HFFc6 (cell line): Measurements from ENCODE around the gene NECTIN1. TPM values are rescaled to one million over a fixed set of nuclear protein-coding genes. Genes with fewer than 3 reads are reported as not detected.

ENCODE experiments used
- DNase-seq: peaks from one replicate; pipeline ENCODE4 v3.0.0-alpha.2; 2018
- H3K27ac Mint-ChIP-seq: 2 replicates; pipeline ENCODE4 v1.8.0; 2020; ENCODE audit warnings: mild to moderate bottlenecking, mixed read lengths
- H3K27me3 Mint-ChIP-seq: 2 replicates; pipeline ENCODE4 v1.8.0; 2021; ENCODE audit warnings: mild to moderate bottlenecking, moderate library complexity, mixed read lengths; ENCODE audit not compliant: insufficient read depth
- H3K36me3 Mint-ChIP-seq: 2 replicates; pipeline ENCODE4 v1.8.0; 2021; ENCODE audit warnings: low read depth, mixed read lengths
- H3K4me1 Mint-ChIP-seq: 2 replicates; pipeline ENCODE4 v1.8.0; 2020; ENCODE audit warnings: low read depth, mixed read lengths
- H3K4me3 Mint-ChIP-seq: 2 replicates; pipeline ENCODE4 v1.8.0; 2020; ENCODE audit warnings: mild to moderate bottlenecking, moderate library complexity, mixed read lengths
- H3K9me3 Mint-ChIP-seq: 2 replicates; pipeline ENCODE4 v1.8.0; 2020; ENCODE audit warnings: mild to moderate bottlenecking, mixed read lengths
- total RNA-seq, 6 experiments: library from RNA; stranded (reverse); fragmentation: NEBNext Ultra II Directional; extraction: Animal tissue kit (Norgen Biotek cat#: 25700); gene quantifications; 2 replicates in 1 of 6; 3 replicates in 5 of 6; pipeline ENCODE4 v1.2.3, GENCODE V29; 2021
- TF ChIP-seq, protein P1 (sequence below): fragments of 200-600 bp; sonication (generic); IDR thresholded peaks from 2 replicates; pipeline ENCODE4 v1.5.0; 2021; ENCODE audit warnings: antibody characterized with exemption, mild to moderate bottlenecking

The NECTIN1 gene
- total RNA-seq, 6 experiments from 2014 or later: 4.1 to 7.9 (median 6.6) TPM

DNA sequence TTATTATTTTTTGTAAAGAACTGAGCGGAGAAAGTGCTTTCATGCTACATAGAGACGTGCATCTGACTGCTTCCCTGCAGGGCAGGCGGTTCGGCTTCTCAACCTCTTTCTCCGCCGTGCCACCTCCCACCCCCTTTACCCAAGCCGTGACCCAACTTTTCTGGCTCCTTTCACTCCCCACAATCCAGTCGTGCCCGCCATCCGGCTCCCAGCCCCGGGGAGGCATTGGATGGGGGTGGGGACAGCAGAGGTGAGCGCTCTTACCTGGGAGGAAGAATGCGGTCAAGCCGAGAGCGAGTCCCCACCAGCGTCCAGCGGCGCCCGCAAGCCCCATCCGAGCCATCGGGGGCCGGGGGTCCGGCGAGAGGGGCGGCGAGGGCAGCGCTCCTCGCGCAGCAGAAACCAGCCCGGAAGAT, 781 bp downstream of the NECTIN1 start:
- no peaks in the 10 kb centered on the region for H3K9me3 Mint-ChIP-seq

DNA sequence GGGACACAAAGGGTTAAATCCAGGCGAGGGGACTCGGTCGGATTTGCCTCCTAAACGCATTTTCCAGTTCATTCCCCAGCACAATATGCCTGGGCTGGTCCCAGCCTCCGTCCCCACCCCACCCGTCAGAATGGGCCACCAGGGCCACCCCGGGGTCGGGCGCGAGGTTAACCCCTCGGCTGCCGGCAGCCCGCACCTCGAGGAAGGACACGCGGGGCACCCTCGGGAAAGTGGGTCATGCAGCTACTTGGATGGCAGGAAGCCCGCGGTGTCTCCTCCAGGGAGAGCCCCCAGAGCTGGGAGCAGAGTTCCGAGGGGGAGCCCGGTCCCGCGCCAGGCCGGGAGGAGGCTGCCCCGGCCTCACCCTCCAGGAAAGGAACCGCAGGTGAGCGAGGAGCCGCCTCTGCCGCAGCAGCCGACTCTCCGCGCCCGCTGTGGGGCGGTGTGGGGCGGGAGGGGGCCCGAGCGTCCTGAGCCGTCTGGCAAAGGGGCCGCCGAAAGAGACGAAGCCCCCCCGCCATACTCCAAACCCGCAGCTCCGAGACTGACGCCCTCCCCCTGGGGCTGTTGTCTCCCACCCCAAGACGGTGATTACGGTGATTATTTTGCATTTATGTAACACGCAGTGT, 1.4 kb downstream of the NECTIN1 start:
- no peaks in the 10 kb centered on the region for H3K36me3 Mint-ChIP-seq
- no peak for DNase-seq
- TF ChIP-seq, protein P1, sequence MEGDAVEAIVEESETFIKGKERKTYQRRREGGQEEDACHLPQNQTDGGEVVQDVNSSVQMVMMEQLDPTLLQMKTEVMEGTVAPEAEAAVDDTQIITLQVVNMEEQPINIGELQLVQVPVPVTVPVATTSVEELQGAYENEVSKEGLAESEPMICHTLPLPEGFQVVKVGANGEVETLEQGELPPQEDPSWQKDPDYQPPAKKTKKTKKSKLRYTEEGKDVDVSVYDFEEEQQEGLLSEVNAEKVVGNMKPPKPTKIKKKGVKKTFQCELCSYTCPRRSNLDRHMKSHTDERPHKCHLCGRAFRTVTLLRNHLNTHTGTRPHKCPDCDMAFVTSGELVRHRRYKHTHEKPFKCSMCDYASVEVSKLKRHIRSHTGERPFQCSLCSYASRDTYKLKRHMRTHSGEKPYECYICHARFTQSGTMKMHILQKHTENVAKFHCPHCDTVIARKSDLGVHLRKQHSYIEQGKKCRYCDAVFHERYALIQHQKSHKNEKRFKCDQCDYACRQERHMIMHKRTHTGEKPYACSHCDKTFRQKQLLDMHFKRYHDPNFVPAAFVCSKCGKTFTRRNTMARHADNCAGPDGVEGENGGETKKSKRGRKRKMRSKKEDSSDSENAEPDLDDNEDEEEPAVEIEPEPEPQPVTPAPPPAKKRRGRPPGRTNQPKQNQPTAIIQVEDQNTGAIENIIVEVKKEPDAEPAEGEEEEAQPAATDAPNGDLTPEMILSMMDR: peak; percentile 57
- H3K27me3 Mint-ChIP-seq: peaks cover 13% of the 10 kb centered on the region
- H3K9me3 Mint-ChIP-seq: no peaks in the 10 kb centered on the region
- H3K27ac Mint-ChIP-seq: 0 out of 2 replicates have a peak overlapping the region, but pooled peaks have one; percentile 18
- peak overlapping the region; percentile 86 for H3K4me3 Mint-ChIP-seq
- peaks cover 9% of the 10 kb centered on the region; the same call in 1 of the 2 replicates for H3K4me1 Mint-ChIP-seq

More for the DNA sequence above, 781 bp downstream of the NECTIN1 start:
- Mint-ChIP-seq H3K4me1 (peaks cover 9% of the 10 kb centered on the region; the same call in 1 of the 2 replicates), H3K36me3 (no peaks in the 10 kb centered on the region), H3K27me3 (peaks cover 13% of the 10 kb centered on the region), H3K4me3 (peak overlapping the region; percentile 86), H3K27ac (peak overlapping the region; percentile 18; the same call in 1 of the 2 replicates)
- TF ChIP-seq, protein P1: no peak
- no peak for DNase-seq

DNA sequence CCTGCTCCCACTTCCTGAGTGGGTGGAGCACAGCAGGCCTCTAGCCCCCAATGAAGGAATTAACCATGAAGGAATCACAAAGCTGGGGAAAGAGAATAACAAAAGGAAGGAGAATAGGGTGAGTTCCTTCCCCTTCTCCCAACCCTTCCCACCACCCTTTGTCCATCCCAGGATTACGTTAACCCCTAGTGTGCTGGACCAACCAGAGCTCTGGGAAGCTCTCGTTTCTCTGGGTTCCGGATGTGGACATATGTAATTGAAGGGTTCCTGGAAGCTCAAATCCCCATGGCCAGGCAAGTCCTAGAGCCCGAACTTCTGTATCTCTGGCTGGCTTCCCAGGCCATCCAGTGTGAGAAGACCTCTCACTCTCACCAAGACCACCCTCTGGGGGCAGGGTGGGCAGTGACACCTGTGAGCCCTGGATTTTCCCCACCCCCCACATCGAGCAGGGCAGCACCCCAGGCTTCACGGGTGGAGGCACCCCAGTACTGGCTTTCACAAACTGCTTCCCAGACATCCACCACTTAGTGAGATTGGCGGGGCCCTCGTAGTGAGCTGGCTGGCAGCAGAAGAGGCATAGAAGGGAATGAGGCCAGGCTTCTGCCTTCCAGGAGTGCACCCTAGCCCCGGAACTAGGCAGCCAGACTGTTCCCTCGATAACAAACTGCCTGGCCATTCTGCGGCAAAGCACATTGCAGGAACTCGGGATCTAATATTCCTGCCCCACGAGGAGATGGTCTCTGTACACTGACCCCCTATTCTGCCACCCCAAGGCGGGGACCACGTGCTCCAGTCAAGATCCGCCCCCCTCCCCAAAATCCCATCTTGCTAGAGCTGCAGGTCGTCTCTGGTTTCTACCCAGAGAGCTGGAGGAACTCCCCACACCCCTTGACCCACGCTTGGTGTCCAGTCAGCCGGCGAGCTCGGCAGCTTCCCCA, 2.1 kb downstream of the NECTIN1 start:
- Mint-ChIP-seq H3K4me3 (peak overlapping the region; percentile 53; the same call in 1 of the 2 replicates), H3K36me3 (no peaks in the 10 kb centered on the region), H3K27ac (no peak overlapping the region), H3K27me3 (peaks cover 13% of the 10 kb centered on the region), H3K4me1 (peaks cover 13% of the 10 kb centered on the region), H3K9me3 (no peaks in the 10 kb centered on the region)
- TF ChIP-seq, protein P1: no peak
- no peak for DNase-seq

DNA sequence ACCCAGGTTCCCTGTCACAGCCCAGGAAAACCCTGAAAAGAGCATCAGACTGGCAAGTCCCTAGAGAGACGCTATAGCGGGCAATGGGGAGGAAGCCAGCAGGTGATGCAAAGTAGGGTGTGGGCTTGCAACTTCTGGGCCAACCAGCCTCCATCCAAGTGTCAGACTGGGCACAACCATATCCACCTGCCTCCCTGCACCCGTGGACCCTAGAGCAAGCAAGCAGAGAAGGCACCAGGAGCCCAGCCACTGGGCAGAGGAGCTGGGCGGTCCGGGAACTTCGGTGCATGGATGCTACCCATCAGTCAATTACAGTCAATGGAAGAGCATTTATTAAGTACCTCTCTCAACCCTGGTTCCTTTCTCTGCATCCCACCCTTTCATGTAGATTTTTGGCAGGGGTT, 2.8 kb downstream of the NECTIN1 start:
- H3K4me3 Mint-ChIP-seq: no peak overlapping the region

DNA sequence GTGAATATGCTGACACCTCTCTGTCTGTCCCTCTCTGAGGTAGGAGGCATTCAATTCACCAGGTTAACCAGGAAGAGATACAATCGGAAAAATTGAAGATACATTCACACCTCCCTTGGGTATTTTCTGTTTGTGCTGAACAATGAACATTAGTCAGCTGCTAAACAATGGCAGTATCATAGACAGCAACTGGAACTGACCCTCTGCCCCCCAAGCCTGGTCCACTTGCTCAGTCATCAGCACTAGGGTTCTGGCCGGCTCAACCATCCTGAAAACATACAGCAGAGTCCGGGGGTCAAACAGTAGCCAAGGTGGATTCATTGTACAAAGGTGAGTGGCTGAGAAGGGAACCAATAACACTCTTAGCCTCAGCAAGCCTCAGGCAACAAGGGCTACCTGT, 4.0 kb downstream of the NECTIN1 start:
- Mint-ChIP-seq H3K36me3 (no peaks in the 10 kb centered on the region), H3K9me3 (no peaks in the 10 kb centered on the region), H3K4me1 (peaks cover 14% of the 10 kb centered on the region), H3K27me3 (peaks cover 6% of the 10 kb centered on the region), H3K27ac (no peak overlapping the region), H3K4me3 (no peak overlapping the region)
- TF ChIP-seq, protein P1: no peak
- no peak for DNase-seq

More for the DNA sequence above, 2.8 kb downstream of the NECTIN1 start:
- H3K27me3 Mint-ChIP-seq: peaks cover 9% of the 10 kb centered on the region
- H3K9me3 Mint-ChIP-seq: no peaks in the 10 kb centered on the region
- TF ChIP-seq, protein P1: no peak
- no peaks in the 10 kb centered on the region for H3K36me3 Mint-ChIP-seq
- peaks cover 19% of the 10 kb centered on the region for H3K4me1 Mint-ChIP-seq
- DNase-seq: no peak
- no peak overlapping the region for H3K27ac Mint-ChIP-seq
